Adrenal gland (tissue), 12 donors: ENCODE data around the gene IFTAP. TPM values are rescaled to one million over a fixed set of nuclear protein-coding genes. Genes with fewer than 3 reads are reported as not detected.

ENCODE experiments used
- DNase-seq, 7 donors: peaks; one replicate each; pipeline ENCODE4 v3.0.0-alpha.2; 2019 to 2020
- H3K27ac ChIP-seq, 5 donors: fragments of 200-600 bp; sonication (generic) in 4 of 5; 1 replicate in 3 of 5; 2 replicates in 2 of 5; pipeline versions ENCODE4 v1.5.1 to v1.8.0; 2016 to 2020; ENCODE audit warnings: mild to moderate bottlenecking in 1 of 5
- H3K27me3 ChIP-seq: fragments of 200-600 bp; 2 replicates; pipeline ENCODE4 v1.8.0; 2021
- H3K36me3 ChIP-seq, 2 donors: fragments of 200-600 bp; replicated peaks in 1 of 2; 1 replicate in 1 of 2; 2 replicates in 1 of 2; pipeline versions ENCODE4 v1.5.1 to v1.8.0; 2018 to 2022
- H3K4me1 ChIP-seq, 2 donors: fragments of 200-600 bp; replicated peaks in 1 of 2; 1 replicate in 1 of 2; 2 replicates in 1 of 2; pipeline versions ENCODE4 v1.5.1 to v1.8.0; 2018 to 2021
- H3K4me3 ChIP-seq, 4 donors: fragments of 200-600 bp; sonication (generic) in 3 of 4; one replicate each; pipeline ENCODE4 v1.5.1; 2016 to 2018
- H3K9me3 ChIP-seq, 3 donors: fragments of 200-600 bp; sonication (generic) in 1 of 3; replicated peaks in 1 of 3; 1 replicate in 2 of 3; 2 replicates in 1 of 3; pipeline versions ENCODE4 v1.5.1 to v1.8.0; 2016 to 2021
- POLR2A ChIP-seq, 2 donors: fragments of 450-650 bp; IDR thresholded peaks; one replicate each; pipeline ENCODE4 v1.6.1; 2017; ENCODE audit warnings: antibody characterized with exemption in 2 of 2, mild to moderate bottlenecking in 2 of 2, moderate library complexity in 1 of 2
- WGBS, 4 donors: extraction: QIAGEN DNeasy Blood & Tissue Kit in 2 of 4; methylation state at CpG; one replicate each; pipeline versions ENCODE4 v1.1.5 to v1.1.7; 2013 to 2017; 5-methylcytosine and 5-hydroxymethylcytosine counted together
- intact Hi-C, 2 donors: fragments of 100-400 bp; cut with DNase I; formaldehyde crosslinking; loops; one replicate each; pipeline versions ENCODE4 v1.14.1 to v1.15.0; 2022 to 2023
- polyA plus RNA-seq, 3 donors: library from polyadenylated mRNA; stranded (reverse); fragments of 200-250 nt in 2 of 3; fragments of 350-450 nt in 1 of 3; fragmentation: Illumina TruSeq in 1 of 3; extraction: RNeasy Lipid Tissue Mini Kit (QIAGEN cat#74804) in 1 of 3; gene quantifications; one replicate each; pipeline ENCODE4 v1.2.3, GENCODE V29; 2013 to 2014
- total RNA-seq, 9 donors: library from RNA; depleted of rRNA in 4 of 9; stranded (reverse); fragments of >200 nt in 4 of 9; fragments of 120-200 nt in 1 of 9; fragmentation: NEBNext Ultra II Directional in 1 of 9; extraction: Animal tissue kit (Norgen Biotek cat#: 25700) in 1 of 9; gene quantifications; one replicate each; pipeline versions ENCODE4 v1.1.0 to v1.2.4, GENCODE V29; 2013 to 2023
- TF ChIP-seq, protein P1 (sequence below), 6 experiments: fragments of 450-650 bp in 4 of 6; fragments of 200-600 bp in 2 of 6; sonication (generic) in 1 of 6; IDR thresholded peaks; 1 replicate in 5 of 6; 2 replicates in 1 of 6; pipeline versions ENCODE4 v1.5.1 to v1.8.0; 2016 to 2021; ENCODE audit warnings: antibody characterized with exemption in 6 of 6, mild to moderate bottlenecking in 2 of 6, moderate library complexity in 1 of 6
- donor health status: healthy with polysubstance abuse.
- donor health status: Bipolar disorder and iron deficiency.
- donor health status: DM: yes; HTN: yes; CAD: no.
- donor health status: DM: no; HTN: no; CAD: no.
- donor health status: DM: no; HTN: no; CAD: no.
- donor health status: DM: yes; HTN: yes; CAD: no.

Gene IFTAP
- total and polyA plus RNA-seq, 12 donors = 16.2 to 44.7 (median 23.5) TPM

DNA sequence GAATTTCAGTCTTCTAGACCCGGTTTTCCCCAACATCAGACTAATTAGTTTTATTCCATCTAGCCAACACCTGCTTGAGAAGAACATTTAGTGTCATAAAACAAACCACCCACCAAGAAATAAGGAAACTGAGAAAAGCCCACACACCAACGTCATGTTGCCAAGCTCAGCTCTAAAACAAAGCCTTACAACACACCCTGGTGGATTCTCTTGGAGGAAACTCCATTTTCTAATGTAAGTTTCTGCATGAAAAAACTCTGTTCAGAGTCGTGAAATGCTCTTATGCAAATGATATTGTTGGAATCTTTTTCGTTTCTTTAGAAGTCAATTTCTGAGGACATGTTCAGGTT lies 108.7 kb downstream of the IFTAP start:
- no peak overlapping the region for H3K27ac ChIP-seq
- no peak overlapping the region for H3K4me3 ChIP-seq
- no peaks in the 10 kb centered on the region for H3K4me1 ChIP-seq
- no peaks in the 10 kb centered on the region for H3K36me3 ChIP-seq
- H3K27me3 ChIP-seq = no peaks in the 10 kb centered on the region
- TF ChIP-seq, protein P1, sequence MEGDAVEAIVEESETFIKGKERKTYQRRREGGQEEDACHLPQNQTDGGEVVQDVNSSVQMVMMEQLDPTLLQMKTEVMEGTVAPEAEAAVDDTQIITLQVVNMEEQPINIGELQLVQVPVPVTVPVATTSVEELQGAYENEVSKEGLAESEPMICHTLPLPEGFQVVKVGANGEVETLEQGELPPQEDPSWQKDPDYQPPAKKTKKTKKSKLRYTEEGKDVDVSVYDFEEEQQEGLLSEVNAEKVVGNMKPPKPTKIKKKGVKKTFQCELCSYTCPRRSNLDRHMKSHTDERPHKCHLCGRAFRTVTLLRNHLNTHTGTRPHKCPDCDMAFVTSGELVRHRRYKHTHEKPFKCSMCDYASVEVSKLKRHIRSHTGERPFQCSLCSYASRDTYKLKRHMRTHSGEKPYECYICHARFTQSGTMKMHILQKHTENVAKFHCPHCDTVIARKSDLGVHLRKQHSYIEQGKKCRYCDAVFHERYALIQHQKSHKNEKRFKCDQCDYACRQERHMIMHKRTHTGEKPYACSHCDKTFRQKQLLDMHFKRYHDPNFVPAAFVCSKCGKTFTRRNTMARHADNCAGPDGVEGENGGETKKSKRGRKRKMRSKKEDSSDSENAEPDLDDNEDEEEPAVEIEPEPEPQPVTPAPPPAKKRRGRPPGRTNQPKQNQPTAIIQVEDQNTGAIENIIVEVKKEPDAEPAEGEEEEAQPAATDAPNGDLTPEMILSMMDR (IDR thresholded peaks at IDR 0.05) = no peak
- TF ChIP-seq POLR2A (IDR thresholded peaks at IDR 0.05) = no peak
- no peak for DNase-seq
- intact Hi-C loops = loop anchor here (2.0 to 5.0 kb wide), 2 partner anchors 44 kb away; no protein-coding TSS in a partner anchor
- no peaks in the 10 kb centered on the region for H3K9me3 ChIP-seq
- 44 to 61% (median 53%) methylated on average over 4 of the region's 4 CpGs for WGBS, 4 donors

Other genes starting within 250 kb of the IFTAP start
- gene TRAF6, start 84.2 kb upstream of the IFTAP start, total RNA-seq = 10 to 100 TPM; 11.6 to 18.5 (median 16.6) TPM
- 10 to 100 TPM in 1 of 3 donors, 1 to 10 TPM in 2; 2.3 to 11.4 (median 2.7) TPM for gene TRAF6, start 84.2 kb upstream of the IFTAP start, polyA plus RNA-seq
- gene RAG1, start 26.5 kb upstream of the IFTAP start, total RNA-seq = 1 to 10 TPM; 1.1 to 3.5 (median 2.0) TPM
- gene RAG1, start 26.5 kb upstream of the IFTAP start, polyA plus RNA-seq = 1 to 10 TPM in 1 of 3 donors, under 1 TPM in 2; 0.17 to 1.3 (median 0.97) TPM
- not detected for gene RAG2, start 3.7 kb downstream of the IFTAP start, total RNA-seq
- gene RAG2, start 3.7 kb downstream of the IFTAP start, polyA plus RNA-seq = not detected